Stimulated activated naive CD8-positive, alpha-beta T cell treated with anti-CD3 and anti-CD28 coated beads, Interleukin-15, amount 100 ng/mL, for 72 hours (primary cell): ENCODE data around the gene FARS2.

Source experiments
- ATAC-seq: fragments of 150-1000 bp; cut with Tn5 transposase; 2 replicates; pipeline ENCODE4 v1.10.0; 2021; ENCODE audit warnings: mild to moderate bottlenecking, moderate library complexity
- DNase-seq, 2 donors: peaks; one replicate each; pipeline ENCODE4 v3.0.0; 2021 to 2022
- H3K27ac Mint-ChIP-seq, 2 donors: one replicate each; pipeline ENCODE4 v1.8.0; 2022; ENCODE audit warnings: mild to moderate bottlenecking in 2 of 2, mixed read lengths in 2 of 2, moderate library complexity in 2 of 2
- H3K27me3 Mint-ChIP-seq: one replicate; pipeline ENCODE4 v1.8.0; 2022; ENCODE audit warnings: mixed read lengths
- H3K4me1 Mint-ChIP-seq: one replicate; pipeline ENCODE4 v1.8.0; 2022; ENCODE audit warnings: mild to moderate bottlenecking, mixed read lengths
- H3K4me3 Mint-ChIP-seq, 2 donors: one replicate each; pipeline ENCODE4 v1.8.0; 2022; ENCODE audit warnings: mild to moderate bottlenecking in 2 of 2, mixed read lengths in 2 of 2, moderate library complexity in 1 of 2
- H3K9me3 Mint-ChIP-seq, 2 donors: one replicate each; pipeline ENCODE4 v1.8.0; 2022; ENCODE audit warnings: mixed read lengths in 2 of 2

The FARS2 gene

GRCh38 chr6:5749016-5749650, 487.8 kb downstream of the FARS2 start:
- no peak overlapping the region for H3K27ac Mint-ChIP-seq
- ATAC-seq: no peak
- DNase-seq: no peak
- H3K27me3 Mint-ChIP-seq: no peaks in the 10 kb centered on the region
- H3K9me3 Mint-ChIP-seq: peaks cover 15 to 18% of the 10 kb centered on the region in 2 donors
- no peaks in the 10 kb centered on the region for H3K4me1 Mint-ChIP-seq
- H3K4me3 Mint-ChIP-seq: no peak overlapping the region

GRCh38 chr6:5749651-5750215, 488.4 kb downstream of the FARS2 start:
- ATAC-seq: no peak
- H3K27ac Mint-ChIP-seq: no peak overlapping the region
- no peak overlapping the region for H3K4me3 Mint-ChIP-seq
- peaks cover 20 to 21% of the 10 kb centered on the region in 2 donors for H3K9me3 Mint-ChIP-seq
- no peaks in the 10 kb centered on the region for H3K27me3 Mint-ChIP-seq
- no peaks in the 10 kb centered on the region for H3K4me1 Mint-ChIP-seq
- DNase-seq: no peak

GRCh38 chr6:5751525-5752390, 490.4 kb downstream of the FARS2 start:
- no peak for DNase-seq
- Mint-ChIP-seq H3K27me3 (no peaks in the 10 kb centered on the region), H3K27ac (peak overlapping the region in 1 of 2 donors; percentile 30), H3K4me3 (no peak overlapping the region), H3K9me3 (peaks cover 24 to 41% of the 10 kb centered on the region in 2 donors), H3K4me1 (no peaks in the 10 kb centered on the region)
- ATAC-seq: no peak

GRCh38 chr6:5752391-5752680, 491.0 kb downstream of the FARS2 start:
- no peak for ATAC-seq
- H3K27ac Mint-ChIP-seq: no peak overlapping the region
- DNase-seq: no peak
- no peaks in the 10 kb centered on the region for H3K27me3 Mint-ChIP-seq
- H3K4me1 Mint-ChIP-seq: no peaks in the 10 kb centered on the region
- no peak overlapping the region for H3K4me3 Mint-ChIP-seq
- peaks cover 24 to 42% of the 10 kb centered on the region in 2 donors for H3K9me3 Mint-ChIP-seq

GRCh38 chr6:5753209-5753608, 491.9 kb downstream of the FARS2 start:
- Mint-ChIP-seq H3K27ac (no peak overlapping the region), H3K9me3 (peaks cover 24 to 42% of the 10 kb centered on the region in 2 donors), H3K27me3 (no peaks in the 10 kb centered on the region), H3K4me1 (no peaks in the 10 kb centered on the region), H3K4me3 (no peak overlapping the region)
- DNase-seq (no peak), ATAC-seq (no peak)

- no peaks in the 10 kb centered on the region for H3K4me1 Mint-ChIP-seq
- H3K9me3 Mint-ChIP-seq: peaks cover 21 to 37% of the 10 kb centered on the region in 2 donors
- no peaks in the 10 kb centered on the region for H3K27me3 Mint-ChIP-seq
- H3K27ac Mint-ChIP-seq: no peak overlapping the region
- no peak for ATAC-seq
- DNase-seq: no peak
- no peak overlapping the region for H3K4me3 Mint-ChIP-seq
These were observed 493.6 kb downstream of the FARS2 start for GRCh38 chr6:5754904-5755303.

GRCh38 chr6:5759571-5759970, 498.3 kb downstream of the FARS2 start:
- Mint-ChIP-seq H3K27me3 (no peaks in the 10 kb centered on the region), H3K4me3 (no peak overlapping the region), H3K27ac (no peak overlapping the region), H3K4me1 (peaks cover 6% of the 10 kb centered on the region), H3K9me3 (peaks cover 5 to 23% of the 10 kb centered on the region in 2 donors)
- DNase-seq (no peak), ATAC-seq (no peak)

- Mint-ChIP-seq H3K9me3 (peaks cover 0 to 5% of the 10 kb centered on the region in 2 donors), H3K4me3 (no peak overlapping the region), H3K27ac (no peak overlapping the region), H3K27me3 (no peaks in the 10 kb centered on the region), H3K4me1 (peaks cover 10% of the 10 kb centered on the region)
- ATAC-seq: no peak
- DNase-seq: no peak
These were observed 500.1 kb downstream of the FARS2 start for GRCh38 chr6:5761370-5761769.

GRCh38 chr6:5762561-5762968, 501.3 kb downstream of the FARS2 start:
- DNase-seq (no peak), ATAC-seq (no peak)
- Mint-ChIP-seq H3K4me3 (no peak overlapping the region), H3K9me3 (no peaks in the 10 kb centered on the region), H3K4me1 (peaks cover 10% of the 10 kb centered on the region), H3K27me3 (no peaks in the 10 kb centered on the region), H3K27ac (no peak overlapping the region)

GRCh38 chr6:5763407-5763806, 502.1 kb downstream of the FARS2 start:
- Mint-ChIP-seq H3K4me1 (peaks cover 10% of the 10 kb centered on the region), H3K27me3 (no peaks in the 10 kb centered on the region), H3K9me3 (peaks cover 0 to 2% of the 10 kb centered on the region in 2 donors), H3K4me3 (no peak overlapping the region), H3K27ac (peak overlapping the region; percentile 14 to 25)
- DNase-seq: no peak
- ATAC-seq: no peak

GRCh38 chr6:5763871-5764270, 502.6 kb downstream of the FARS2 start:
- H3K4me1 Mint-ChIP-seq: peaks cover 10% of the 10 kb centered on the region
- no peak for DNase-seq
- peaks cover 0 to 6% of the 10 kb centered on the region in 2 donors for H3K9me3 Mint-ChIP-seq
- no peaks in the 10 kb centered on the region for H3K27me3 Mint-ChIP-seq
- ATAC-seq: no peak
- no peak overlapping the region for H3K4me3 Mint-ChIP-seq
- H3K27ac Mint-ChIP-seq: no peak overlapping the region

- ATAC-seq (no peak), DNase-seq (no peak)
- H3K4me1 Mint-ChIP-seq: peaks cover 14% of the 10 kb centered on the region
- peaks cover 0 to 7% of the 10 kb centered on the region in 2 donors for H3K9me3 Mint-ChIP-seq
- no peaks in the 10 kb centered on the region for H3K27me3 Mint-ChIP-seq
- H3K4me3 Mint-ChIP-seq: no peak overlapping the region
- H3K27ac Mint-ChIP-seq: no peak overlapping the region
These were observed 503.2 kb downstream of the FARS2 start for GRCh38 chr6:5764401-5764955.

GRCh38 chr6:5765141-5765760, 503.9 kb downstream of the FARS2 start:
- Mint-ChIP-seq H3K4me3 (no peak overlapping the region), H3K27me3 (no peaks in the 10 kb centered on the region), H3K4me1 (peaks cover 19% of the 10 kb centered on the region), H3K27ac (no peak overlapping the region), H3K9me3 (peaks cover 0 to 7% of the 10 kb centered on the region in 2 donors)
- ATAC-seq: no peak
- DNase-seq: no peak

GRCh38 chr6:5766260-5766659, 504.9 kb downstream of the FARS2 start:
- peaks cover 19% of the 10 kb centered on the region for H3K4me1 Mint-ChIP-seq
- H3K4me3 Mint-ChIP-seq: no peak overlapping the region

GRCh38 chr6:5767471-5767870, 506.2 kb downstream of the FARS2 start:
- H3K27ac Mint-ChIP-seq: no peak overlapping the region
- H3K9me3 Mint-ChIP-seq: peaks cover 0 to 7% of the 10 kb centered on the region in 2 donors
- DNase-seq (no peak), ATAC-seq (no peak)
- no peak overlapping the region for H3K4me3 Mint-ChIP-seq
- H3K27me3 Mint-ChIP-seq: no peaks in the 10 kb centered on the region
- peaks cover 19% of the 10 kb centered on the region for H3K4me1 Mint-ChIP-seq

More at GRCh38 chr6:5766260-5766659, 504.9 kb downstream of the FARS2 start:
- ATAC-seq (no peak), DNase-seq (no peak)
- H3K9me3 Mint-ChIP-seq: peaks cover 0 to 7% of the 10 kb centered on the region in 2 donors
- no peaks in the 10 kb centered on the region for H3K27me3 Mint-ChIP-seq
- peak overlapping the region in 1 of 2 donors; percentile 43 for H3K27ac Mint-ChIP-seq
